Loucy (cell line): ENCODE measurements around the gene SEC63.

ENCODE experiments used
- EZH2phosphoT487 ChIP-seq: fragments of 200-600 bp; IDR thresholded peaks from 2 replicates; pipeline ENCODE4 v1.6.1; 2018; ENCODE audit warnings: antibody characterized with exemption, mild to moderate bottlenecking, moderate library complexity, borderline replicate concordance
- TF ChIP-seq, protein P1 (sequence below): fragments of 200-600 bp; sonication (generic); conservative IDR thresholded peaks from 2 replicates; pipeline ENCODE4 v1.5.1; 2014; ENCODE audit warnings: mild to moderate bottlenecking, antibody characterized with exemption, low read length

- TF ChIP-seq, protein P1, sequence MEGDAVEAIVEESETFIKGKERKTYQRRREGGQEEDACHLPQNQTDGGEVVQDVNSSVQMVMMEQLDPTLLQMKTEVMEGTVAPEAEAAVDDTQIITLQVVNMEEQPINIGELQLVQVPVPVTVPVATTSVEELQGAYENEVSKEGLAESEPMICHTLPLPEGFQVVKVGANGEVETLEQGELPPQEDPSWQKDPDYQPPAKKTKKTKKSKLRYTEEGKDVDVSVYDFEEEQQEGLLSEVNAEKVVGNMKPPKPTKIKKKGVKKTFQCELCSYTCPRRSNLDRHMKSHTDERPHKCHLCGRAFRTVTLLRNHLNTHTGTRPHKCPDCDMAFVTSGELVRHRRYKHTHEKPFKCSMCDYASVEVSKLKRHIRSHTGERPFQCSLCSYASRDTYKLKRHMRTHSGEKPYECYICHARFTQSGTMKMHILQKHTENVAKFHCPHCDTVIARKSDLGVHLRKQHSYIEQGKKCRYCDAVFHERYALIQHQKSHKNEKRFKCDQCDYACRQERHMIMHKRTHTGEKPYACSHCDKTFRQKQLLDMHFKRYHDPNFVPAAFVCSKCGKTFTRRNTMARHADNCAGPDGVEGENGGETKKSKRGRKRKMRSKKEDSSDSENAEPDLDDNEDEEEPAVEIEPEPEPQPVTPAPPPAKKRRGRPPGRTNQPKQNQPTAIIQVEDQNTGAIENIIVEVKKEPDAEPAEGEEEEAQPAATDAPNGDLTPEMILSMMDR, result no peak
- no peak for TF ChIP-seq EZH2phosphoT487
These were observed 87.6 kb downstream of the SEC63 start for GRCh38 chr6:107870381-107870780.
